HepG2 (cell line): ENCODE measurements around the gene ALPK1. TPM values are rescaled to one million over a fixed set of nuclear protein-coding genes. Genes with fewer than 3 reads are reported as not detected.

Experiments
- ATAC-seq: fragments of 200-7000 bp; cut with Tn5 transposase; 3 replicates; pipeline ENCODE4 v1.9.1; 2020; ENCODE audit warnings: mild to moderate bottlenecking, moderate library complexity
- BruUV-seq: library from RNA; stranded (reverse); fragments of 400-500 nt; replicated peaks from 2 replicates; lab custom pipeline; 2021; lab: Mats Ljungman, UMichigan
- CTCF ChIA-PET: fragments of 300-600 bp; formaldehyde crosslinking; extraction: SDS; loops from one replicate; lab custom pipeline; 2021; ENCODE audit warnings: low total read pairs, inconsistent platforms, low intra/inter-chr PET ratio; lab: Yijun Ruan, JAX
- POLR2A ChIA-PET: fragments of 350-600 bp; sonication (Branson Sonifier 250); formaldehyde crosslinking; loops from one replicate; lab custom pipeline; 2020; ENCODE audit warnings: antibody characterized with exemption, inconsistent platforms; lab: Yijun Ruan, JAX
- DNase-seq: peaks from one replicate; pipeline ENCODE4 v3.0.0-alpha.2; 2015; ENCODE audit warnings: low spot score
- FAIRE-seq: peaks from 3 replicates; lab custom pipeline; 2011; peaks lifted over from hg19 to GRCh38; lab: Jason Lieb, UNC
- H2AFZ ChIP-seq: one replicate; pipeline ENCODE4 v1.6.1; 2011; ENCODE audit warnings: low read length, inconsistent platforms
- H3K27ac ChIP-seq: fragments of 300-600 bp; 3 replicates; pipeline ENCODE4 v1.8.0; 2011; ENCODE audit warnings: mixed run types, mild to moderate bottlenecking, mixed read lengths, low read length, inconsistent platforms; ENCODE audit not compliant: insufficient read depth; ENCODE audit errors: extremely low read length
- H3K27me3 ChIP-seq, 2 experiments: fragments of 200-600 bp in 1 of 2; 2 replicates in 1 of 2; 3 replicates in 1 of 2; pipeline versions ENCODE4 v1.6.0 to v1.8.0; 2011; ENCODE audit warnings: low read length in 2 of 2, mild to moderate bottlenecking in 2 of 2, moderate library complexity in 2 of 2, inconsistent platforms in 1 of 2; ENCODE audit not compliant: insufficient read depth in 2 of 2, control insufficient read depth in 1 of 2
- H3K36me3 ChIP-seq, 2 experiments: fragments of 200-600 bp in 1 of 2; replicated peaks in 1 of 2; 2 replicates in 1 of 2; 3 replicates in 1 of 2; pipeline versions ENCODE4 v1.5.1 to v1.8.0; 2011; ENCODE audit warnings: low read length in 2 of 2, inconsistent platforms in 1 of 2; ENCODE audit not compliant: insufficient read depth in 2 of 2, control insufficient read depth in 1 of 2
- H3K4me1 ChIP-seq: 2 replicates; pipeline ENCODE4 v1.5.1; 2012; ENCODE audit warnings: low read length, inconsistent platforms; ENCODE audit not compliant: insufficient read depth
- H3K4me2 ChIP-seq: 2 replicates; pipeline ENCODE4 v1.6.0; 2011; ENCODE audit warnings: low read depth, low read length, inconsistent platforms
- H3K4me3 ChIP-seq, 3 experiments: fragments of 200-600 bp in 1 of 3; sonication (generic), shearing (Covaris generic) in 1 of 3; replicated peaks in 1 of 3; 2 replicates each; pipeline ENCODE4 v1.5.1; 2011 to 2016; ENCODE audit warnings: low read length in 3 of 3, inconsistent platforms in 2 of 3, low read depth in 2 of 3, mild to moderate bottlenecking in 2 of 3, control low read depth in 1 of 3, mixed read lengths in 1 of 3; ENCODE audit not compliant: insufficient read depth in 1 of 3
- H3K79me2 ChIP-seq: one replicate; pipeline ENCODE4 v1.6.1; 2011; ENCODE audit warnings: low read length, inconsistent platforms; ENCODE audit not compliant: insufficient read depth
- H3K9ac ChIP-seq: 2 replicates; pipeline ENCODE4 v1.6.0; 2011; ENCODE audit warnings: mild to moderate bottlenecking, low read depth, low read length, inconsistent platforms; ENCODE audit not compliant: insufficient read depth
- H3K9me3 ChIP-seq: 2 replicates; pipeline ENCODE4 v1.5.1; 2012; ENCODE audit warnings: mild to moderate bottlenecking, low read length
- H4K20me1 ChIP-seq: 2 replicates; pipeline ENCODE4 v1.6.0; 2011; ENCODE audit warnings: inconsistent platforms, mild to moderate bottlenecking, low read length, moderate library complexity; ENCODE audit not compliant: insufficient read depth
- KLF6 ChIP-seq: IDR thresholded peaks from 2 replicates; pipeline ENCODE4 v1.8.0; 2016; ENCODE audit warnings: missing biosample characterization, missing genetic modification reagents
- MAFK ChIP-seq, 2 experiments: IDR thresholded peaks in 1 of 2; conservative IDR thresholded peaks in 1 of 2; 2 replicates each; pipeline ENCODE4 v1.6.1; 2011; ENCODE audit warnings: improper control_type of control experiment in 2 of 2, low read length in 2 of 2
- PBX3 ChIP-seq: sonication (generic); formaldehyde crosslinking; IDR thresholded peaks from 2 replicates; pipeline ENCODE4 v1.8.1; 2023; ENCODE audit warnings: missing genetic modification reagents, inconsistent platforms, borderline replicate concordance
- ZNF3 ChIP-seq: IDR thresholded peaks from 2 replicates; pipeline ENCODE4 v1.7.0; 2017; ENCODE audit warnings: inconsistent platforms
- ZNF770 ChIP-seq: sonication (generic); formaldehyde crosslinking; IDR thresholded peaks from 2 replicates; pipeline ENCODE4 v1.5.0; 2020; ENCODE audit warnings: mild to moderate bottlenecking, missing genetic modification reagents
- WGBS: methylation state at CpG from one replicate; pipeline ENCODE4 v1.1.6; 2017; ENCODE audit warnings: low lambda C conversion rate; 5-methylcytosine and 5-hydroxymethylcytosine counted together
- in situ Hi-C: cut with HindIII; loops from 2 replicates; pipeline ENCODE4 v1.10.0; 2017; ENCODE audit warnings: low pct_unique_long_range_greater_than_20kb; ENCODE audit not compliant: extremely low pct_ligation_motif_present
- intact Hi-C: fragments of 100-400 bp; cut with micrococcal nuclease; formaldehyde crosslinking; loops from one replicate; pipeline ENCODE4 v1.10.0; 2022; ENCODE audit not compliant: unreplicated experiment
- polyA plus RNA-seq, 8 experiments: library from polyadenylated mRNA; depleted of rRNA in 3 of 8; stranded (reverse) in 7 of 8; unstranded in 1 of 8; fragments of >200 nt; fragmentation: Illumina TruSeq in 4 of 8; extraction: Trizol in 4 of 8; gene quantifications; 2 replicates each; pipeline versions ENCODE4 v1.2.1 to v1.2.3, GENCODE V29; 2011 to 2016; ENCODE audit warnings: low read depth in 4 of 8, missing spikeins in 1 of 8, mixed read lengths in 1 of 8; ENCODE audit not compliant: insufficient read depth in 1 of 8
- total RNA-seq, 5 experiments: library from RNA; depleted of rRNA; stranded (reverse); fragments of >200 nt; fragmentation: Illumina TruSeq; extraction: Trizol; gene quantifications; 2 replicates each; pipeline ENCODE4 v1.2.3, GENCODE V29; 2016; ENCODE audit warnings: low read depth in 1 of 5
- TF ChIP-seq, protein P1 (sequence below): sonication (generic); formaldehyde crosslinking; IDR thresholded peaks from 2 replicates; pipeline ENCODE4 v1.5.1; 2020; ENCODE audit warnings: mild to moderate bottlenecking, missing genetic modification reagents, borderline replicate concordance

ALPK1 gene
- total and polyA plus RNA-seq, 2 of the 13 experiments (the other 11 are each of a cell fraction or from before 2014, with no cell fraction given), result 0.61 to 1.3 TPM

DNA sequence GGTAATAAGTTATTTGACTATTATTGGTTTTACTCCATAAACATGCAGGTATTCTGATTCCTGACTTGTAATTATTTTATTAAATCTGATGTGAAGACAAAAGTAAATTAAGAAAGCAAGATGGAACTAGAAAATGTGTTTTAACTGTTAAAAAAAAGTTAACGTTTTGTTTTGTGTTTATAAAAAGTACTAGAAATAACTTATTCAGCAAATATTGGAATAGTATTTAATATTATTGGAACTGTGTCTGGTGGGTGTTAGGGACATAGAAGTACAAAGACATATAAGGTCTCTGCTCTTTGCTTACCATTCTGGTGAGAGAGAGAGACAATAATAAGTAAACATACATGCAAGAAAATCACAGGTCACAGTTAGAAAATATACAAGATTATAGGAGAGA is 27.1 kb upstream of the ALPK1 start:
- H3K36me3 ChIP-seq, result peaks cover 0 to 27% of the 10 kb centered on the region in 2 experiments; a peak in 2 of 5 replicates
- DNase-seq (no peak), ATAC-seq (no peak)
- no peak overlapping the region for H3K9ac ChIP-seq
- 95% methylated on average over 1 of the region's 1 CpG for WGBS
- intact Hi-C loops, result no loop called here
- no peaks in the 10 kb centered on the region for H3K79me2 ChIP-seq
- BruUV-seq, result no TSS peak
- POLR2A ChIA-PET, result no interaction called here
- TF ChIP-seq ZNF3 (CRISPR knock-in tag) (no peak), KLF6 (CRISPR knock-in tag) (no peak), MAFK (conservative IDR thresholded peaks at IDR 0.05 in 1 of 2, IDR thresholded peaks at IDR 0.05 in 1 of 2; ENCODE audit: low read length in 2 of 2) (peak in 1 of 2 experiments; percentile 44; a peak in 2 of 4 replicates), PBX3 (CRISPR knock-in tag) (no peak), ZNF770 (CRISPR knock-in tag) (no peak)
- TF ChIP-seq, protein P1, sequence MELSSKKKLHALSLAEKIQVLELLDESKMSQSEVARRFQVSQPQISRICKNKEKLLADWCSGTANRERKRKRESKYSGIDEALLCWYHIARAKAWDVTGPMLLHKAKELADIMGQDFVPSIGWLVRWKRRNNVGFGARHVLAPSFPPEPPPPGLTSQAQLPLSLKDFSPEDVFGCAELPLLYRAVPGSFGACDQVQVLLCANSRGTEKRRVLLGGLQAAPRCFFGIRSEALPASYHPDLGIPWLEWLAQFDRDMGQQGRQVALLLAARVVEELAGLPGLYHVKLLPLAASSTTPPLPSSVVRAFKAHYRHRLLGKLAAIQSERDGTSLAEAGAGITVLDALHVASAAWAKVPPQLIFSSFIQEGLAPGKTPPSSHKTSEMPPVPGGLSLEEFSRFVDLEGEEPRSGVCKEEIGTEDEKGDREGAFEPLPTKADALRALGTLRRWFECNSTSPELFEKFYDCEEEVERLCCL (CRISPR knock-in tag), result no peak
- TF ChIP-seq, all 625 proteins: peak for 1
- Histone ChIP-seq H3K4me2 (no peak overlapping the region), H3K4me3 (no peak overlapping the region), H3K9me3 (no peaks in the 10 kb centered on the region), H3K4me1 (no peaks in the 10 kb centered on the region), H2AFZ (no peak overlapping the region), H4K20me1 (no peaks in the 10 kb centered on the region), H3K27me3 (no peaks in the 10 kb centered on the region), H3K27ac (no peak overlapping the region)
- CTCF ChIA-PET, result no interaction called here
- FAIRE-seq, result no peak
- in situ Hi-C loops, result no loop called here
